Measurements from ENCODE around the gene ATP11B. TPM values are rescaled to one million over a fixed set of nuclear protein-coding genes. Genes with fewer than 3 reads are reported as not detected.
A peak's percentile ranks its signal among the peaks of the same experiment; 100 is the strongest.

ATP11B gene
- total RNA-seq, 6 donors from 2014 or later: 56.4 to 102 (median 83.2) TPM

- Histone ChIP-seq H3K4me1 (no peaks in the 10 kb centered on the region), H3K9me3 (no peaks in the 10 kb centered on the region), H3K36me3 (peaks cover 0 to 22% (median 6%) of the 10 kb centered on the region in 4 donors), H3K27me3 (no peaks in the 10 kb centered on the region), H3K4me3 (no peak overlapping the region), H3K27ac (no peak overlapping the region)
- TF ChIP-seq CTCF (IDR thresholded peaks at IDR 0.05): no peak
- WGBS, 2 donors: 94 to 95% methylated on average over 5 of the region's 5 CpGs
- ATAC-seq (ENCODE audit: low FRiP score in 2 of 2) (no peak), DNase-seq (no peak)
Measured at GRCh38 chr3:182957226-182957625, 163.9 kb downstream of the ATP11B start.

DNA sequence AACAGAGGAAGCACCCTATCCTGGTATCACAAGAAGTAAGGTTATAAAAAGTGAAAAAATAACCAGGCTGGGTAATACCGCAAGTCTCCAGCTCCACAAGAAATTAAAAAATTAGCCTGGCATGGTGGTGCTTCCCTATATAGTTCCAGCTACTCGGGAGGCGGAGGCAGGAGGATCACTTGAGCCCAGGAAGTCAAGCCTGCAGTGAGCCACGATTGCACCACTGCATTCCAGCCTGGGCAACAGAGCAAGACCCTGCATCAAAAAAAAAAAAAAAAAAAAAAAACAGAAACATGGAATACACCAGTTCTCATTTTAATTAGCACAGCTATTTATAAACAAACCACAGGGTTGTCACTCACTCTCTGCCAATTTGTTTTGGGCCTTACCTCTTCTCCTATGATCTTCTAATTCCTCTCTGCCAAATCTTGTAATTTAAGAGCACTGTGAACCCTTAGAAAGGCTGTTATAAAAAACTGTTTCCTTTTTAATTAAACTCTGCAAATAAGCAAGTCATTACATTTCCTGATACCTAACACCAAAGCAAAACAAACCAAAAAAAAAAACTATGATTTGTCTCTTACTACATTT is 164.5 kb downstream of the ATP11B start:
- H3K9me3 ChIP-seq: no peaks in the 10 kb centered on the region
- TF ChIP-seq CTCF (IDR thresholded peaks at IDR 0.05) (no peak), POLR2AphosphoS5 (IDR thresholded peaks at IDR 0.05) (no peak), POLR2A (IDR thresholded peaks at IDR 0.05) (no peak), EP300 (IDR thresholded peaks at IDR 0.05) (no peak)
- ATAC-seq (ENCODE audit: low FRiP score in 2 of 2) (no peak), DNase-seq (no peak)
- no peak overlapping the region for H3K27ac ChIP-seq
- H3K27me3 ChIP-seq: no peaks in the 10 kb centered on the region
- peaks cover 0 to 22% (median 10%) of the 10 kb centered on the region in 4 donors for H3K36me3 ChIP-seq
- H3K4me1 ChIP-seq: peaks cover 0 to 5% (median 2%) of the 10 kb centered on the region in 4 donors
- H3K4me3 ChIP-seq: no peak overlapping the region
- 94 to 98% methylated on average over 4 of the region's 4 CpGs for WGBS, 2 donors

GRCh38 chr3:182959474-182960350 is 166.4 kb downstream of the ATP11B start:
- ATAC-seq (ENCODE audit: low FRiP score in 2 of 2) (peak in 1 of 2 donors; percentile 46), DNase-seq (peak in 1 of 2 donors; percentile 50)
- Histone ChIP-seq H3K27ac (no peak overlapping the region), H3K4me1 (peaks cover 0 to 5% (median 2%) of the 10 kb centered on the region in 4 donors), H3K36me3 (peaks cover 0 to 24% (median 10%) of the 10 kb centered on the region in 4 donors), H3K4me3 (no peak overlapping the region), H3K9me3 (no peaks in the 10 kb centered on the region), H3K27me3 (no peaks in the 10 kb centered on the region)
- TF ChIP-seq POLR2AphosphoS5 (IDR thresholded peaks at IDR 0.05) (no peak), CTCF (IDR thresholded peaks at IDR 0.05) (no peak), POLR2A (IDR thresholded peaks at IDR 0.05) (no peak), EP300 (IDR thresholded peaks at IDR 0.05) (no peak)
- WGBS, 2 donors: 44 to 68% methylated on average over 4 of the region's 4 CpGs

DNA sequence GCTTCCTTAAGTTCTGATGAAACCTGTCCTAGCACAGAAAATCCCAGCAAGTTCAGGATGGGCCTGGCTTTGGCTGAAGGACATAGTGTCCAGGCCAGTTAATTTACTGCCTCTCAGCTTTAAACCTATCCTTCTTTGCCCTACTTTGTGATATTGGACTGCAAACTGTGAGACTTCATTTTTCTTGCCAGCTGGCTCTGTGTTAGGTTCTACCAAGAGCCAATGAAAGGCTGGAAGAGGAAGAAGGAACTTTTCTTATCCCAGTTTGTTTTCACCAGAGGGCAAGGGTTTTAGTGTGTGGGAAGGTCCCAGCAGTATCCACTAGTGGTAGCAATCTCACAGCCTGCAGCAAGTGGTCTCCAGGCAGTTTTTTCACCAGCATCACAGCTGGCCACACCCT is 168.9 kb downstream of the ATP11B start:
- Histone ChIP-seq H3K4me1 (peaks cover 3 to 6% (median 5%) of the 10 kb centered on the region in 4 donors), H3K27me3 (no peaks in the 10 kb centered on the region), H3K9me3 (no peaks in the 10 kb centered on the region), H3K4me3 (no peak overlapping the region), H3K27ac (peak overlapping the region in 1 of 4 donors; percentile 28), H3K36me3 (peaks cover 0 to 15% (median 7%) of the 10 kb centered on the region in 4 donors)
- DNase-seq (no peak), ATAC-seq (ENCODE audit: low FRiP score in 2 of 2) (peak in 1 of 2 donors; percentile 23)
- TF ChIP-seq POLR2AphosphoS5 (IDR thresholded peaks at IDR 0.05) (peak in 1 of 2 donors; percentile 14), EP300 (IDR thresholded peaks at IDR 0.05) (no peak)

GRCh38 chr3:182964179-182964578 is 170.9 kb downstream of the ATP11B start:
- Histone ChIP-seq H3K9me3 (no peaks in the 10 kb centered on the region), H3K36me3 (peaks cover 0 to 15% (median 6%) of the 10 kb centered on the region in 4 donors), H3K4me1 (peaks cover 15 to 23% (median 20%) of the 10 kb centered on the region in 4 donors), H3K27me3 (no peaks in the 10 kb centered on the region), H3K4me3 (no peak overlapping the region), H3K27ac (no peak overlapping the region)
- TF ChIP-seq POLR2A (IDR thresholded peaks at IDR 0.05): no peak
- no peak for TF ChIP-seq CTCF (IDR thresholded peaks at IDR 0.05)
- no peak for TF ChIP-seq EP300 (IDR thresholded peaks at IDR 0.05)
- no peak for TF ChIP-seq POLR2AphosphoS5 (IDR thresholded peaks at IDR 0.05)
- 97% methylated on average over 1 of the region's 1 CpG for WGBS, 2 donors
- ATAC-seq (ENCODE audit: low FRiP score in 2 of 2) (no peak), DNase-seq (no peak)
